DMS153 treated with DMSO at 0.1 percent for 48 hours (cell line): ENCODE data around the gene NAT16.
"Not testable (repeated sequence)": the region's sequence is repeated elsewhere in the genome, so short reads cannot be mapped to it uniquely, and the experiment has no call there.

ENCODE experiments used
- DNase-seq: peaks from one replicate; lab custom pipeline; 2025; ENCODE audit not compliant: unreplicated experiment; lab: John Stamatoyannopoulos, UW

NAT16 gene

GRCh38 chr7:101180130-101180755 is at the start of gene NAT16:
Gene NAT16 (minus strand): TSS chr7:101180293. CDS start chr7:101174807, 5,486 bp downstream.
- DNase-seq = no peak

DNA sequence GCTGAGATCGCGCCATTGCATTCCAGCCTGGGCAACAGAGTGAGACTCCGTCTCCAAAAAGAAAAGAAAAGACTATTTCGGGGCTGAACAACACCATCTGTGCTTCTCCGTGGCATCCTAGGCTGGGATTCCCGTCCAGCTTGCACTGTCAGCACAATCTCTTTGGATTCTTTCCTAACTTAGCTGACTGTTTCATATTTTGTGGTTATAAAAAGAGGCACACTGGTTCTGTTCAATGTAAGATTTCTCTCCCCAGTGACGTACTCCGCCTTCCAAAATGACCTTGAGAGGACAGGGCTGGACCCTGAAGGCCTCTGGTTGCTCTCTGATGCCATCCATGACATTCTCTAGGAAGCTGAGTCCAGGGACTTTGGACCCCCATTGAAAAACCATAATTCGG is 46.6 kb upstream of the NAT16 start:
- DNase-seq = no peak

GRCh38 chr7:101225650-101226049 is 45.6 kb upstream of the NAT16 start:
- no peak for DNase-seq

DNA sequence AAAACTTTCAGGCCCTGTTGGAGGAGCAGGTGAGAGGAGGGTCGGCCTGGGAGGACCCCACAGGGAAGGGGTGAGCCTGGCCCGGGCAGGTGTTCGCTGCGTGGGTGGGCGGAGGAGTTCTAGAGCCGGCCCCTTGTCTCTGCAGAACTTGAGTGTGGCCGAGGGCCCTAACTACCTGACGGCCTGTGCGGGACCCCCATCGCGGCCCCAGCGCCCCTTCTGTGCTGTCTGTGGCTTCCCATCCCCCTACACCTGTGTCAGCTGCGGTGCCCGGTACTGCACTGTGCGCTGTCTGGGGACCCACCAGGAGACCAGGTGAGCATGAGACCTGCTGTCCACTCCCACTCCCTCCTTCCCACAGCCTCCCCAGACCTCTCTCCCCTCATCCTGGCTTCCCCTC is 43.4 kb upstream of the NAT16 start:
- DNase-seq = no peak

DNA sequence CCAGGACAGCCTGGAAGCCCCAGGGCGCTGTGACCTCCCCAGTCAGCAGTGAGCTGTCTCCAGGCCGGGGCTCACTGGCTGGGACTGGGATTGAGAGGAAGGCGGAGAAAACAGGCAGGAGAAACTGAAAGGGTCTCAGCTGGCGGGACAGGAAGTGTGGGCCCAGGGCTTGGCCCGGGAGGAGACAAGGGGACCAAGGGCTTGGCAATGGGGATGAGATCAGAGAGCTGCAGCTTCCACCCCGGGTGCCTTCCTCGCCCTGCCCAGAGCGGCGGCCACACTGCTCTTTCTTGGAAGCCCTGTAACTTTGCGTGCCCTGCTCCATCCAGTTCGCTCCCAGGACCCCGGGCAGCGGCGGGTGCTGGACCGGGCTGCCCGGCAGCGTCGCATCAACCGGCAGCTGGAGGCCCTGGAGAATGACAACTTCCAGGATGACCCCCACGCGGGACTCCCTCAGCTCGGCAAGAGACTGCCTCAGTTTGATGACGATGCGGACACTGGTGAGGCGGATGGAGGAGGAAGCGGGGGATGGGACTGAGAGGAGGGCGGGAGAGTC is 42.3 kb upstream of the NAT16 start:
- no peak for DNase-seq

GRCh38 chr7:101220295-101220694 is 40.2 kb upstream of the NAT16 start:
- DNase-seq = no peak

DNA sequence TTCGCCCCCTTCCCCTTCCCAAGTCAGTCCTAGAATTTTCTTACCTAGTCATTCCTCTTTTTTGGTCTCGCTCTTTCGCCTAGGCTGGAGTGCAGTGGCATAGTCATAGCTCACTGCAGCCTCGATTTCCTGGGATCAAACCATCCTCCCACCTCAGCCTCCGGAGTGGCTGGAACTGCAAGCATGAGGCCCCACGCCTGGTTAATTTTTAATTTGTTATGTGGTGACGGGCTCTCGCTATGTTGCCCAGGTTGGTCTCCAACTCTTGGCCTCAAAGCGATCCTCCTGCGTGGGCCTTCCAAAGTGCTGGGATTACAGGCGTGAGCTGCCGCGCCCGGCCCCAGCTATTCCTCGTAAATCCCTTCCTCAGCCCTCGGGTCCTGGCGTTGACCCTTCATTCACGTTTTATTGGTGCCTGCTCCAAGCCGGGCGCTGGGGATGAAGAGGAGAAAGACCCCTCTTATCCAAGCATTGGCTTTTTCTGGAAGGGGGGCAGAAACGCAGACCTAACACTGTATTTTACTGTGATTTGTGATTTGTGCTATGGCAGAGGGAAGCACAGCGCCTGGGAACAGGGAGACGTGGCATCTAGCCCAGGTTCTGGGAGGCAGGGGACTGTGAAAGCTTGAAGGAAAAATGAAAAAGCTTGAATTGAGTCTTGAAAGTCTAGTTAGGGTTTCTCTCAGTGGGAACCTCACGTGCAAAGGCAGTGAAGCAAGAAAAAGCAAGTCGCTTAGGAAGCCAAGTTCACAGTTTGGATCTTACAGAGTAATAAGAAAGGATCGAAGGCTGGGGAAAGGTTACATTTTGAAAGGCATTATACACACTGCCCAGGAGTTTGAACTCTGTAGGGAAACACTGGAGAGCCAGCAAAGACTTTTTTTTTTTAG is 38.4 kb upstream of the NAT16 start:
- no peak for DNase-seq

GRCh38 chr7:101217388-101218235 is 37.5 kb upstream of the NAT16 start, which contains the start of the genes PLOD3 and ZNHIT1:
Gene PLOD3 (minus strand): TSS chr7:101217581. CDS start chr7:101217274, 307 bp downstream.
Gene ZNHIT1 (plus strand): TSS chr7:101218165. CDS start chr7:101218196, 31 bp downstream.
- peak; percentile 95 for DNase-seq

- DNase-seq = no peak
These were observed 36.8 kb upstream of the NAT16 start for GRCh38 chr7:101216860-101217387.

GRCh38 chr7:101216001-101216859 is 36.1 kb upstream of the NAT16 start:
- no peak for DNase-seq

- DNase-seq = no peak
These were observed 31.9 kb upstream of the NAT16 start for GRCh38 chr7:101212014-101212413.

DNA sequence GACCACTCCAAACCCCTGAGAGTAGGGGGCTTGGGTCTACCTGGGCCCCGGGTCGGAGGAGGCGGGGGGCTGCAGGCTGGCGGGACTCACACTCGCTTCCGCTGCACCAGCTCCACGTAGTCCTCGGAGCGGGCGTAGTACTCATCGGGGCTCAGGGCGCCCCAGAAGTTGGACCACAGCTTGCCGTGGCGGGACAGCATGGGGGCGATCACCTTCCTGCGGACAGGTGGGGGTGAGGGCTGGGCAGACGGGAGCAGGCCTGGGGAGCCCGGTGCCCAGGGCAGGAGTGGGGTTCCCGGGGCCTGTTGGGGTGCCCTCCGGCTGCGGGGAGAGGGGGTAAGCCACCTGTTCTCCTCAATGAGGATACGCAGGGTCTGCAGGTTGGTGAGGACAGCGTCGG is 31.4 kb upstream of the NAT16 start:
- DNase-seq = no peak

GRCh38 chr7:101210143-101210542 is 30.1 kb upstream of the NAT16 start:
- DNase-seq = no peak

DNA sequence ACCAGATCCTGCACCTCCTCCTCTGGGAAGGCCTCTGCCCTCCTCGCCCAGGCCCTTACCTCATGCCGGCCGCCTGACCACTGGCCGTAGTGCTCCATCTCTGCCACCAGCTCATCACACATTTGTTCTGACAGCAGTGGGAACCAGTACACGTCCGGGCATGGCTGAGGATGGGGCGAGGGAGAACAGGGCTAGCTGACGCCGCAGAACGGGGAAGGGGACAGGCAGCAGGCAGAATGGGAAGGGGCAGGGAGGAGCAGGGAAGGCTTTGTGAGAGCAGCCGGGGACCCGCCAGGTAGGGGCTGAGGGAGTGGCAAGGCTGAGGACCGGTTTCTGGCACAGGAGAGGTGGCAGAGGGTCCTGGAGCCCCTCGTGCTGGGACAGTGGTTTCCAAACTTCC is 28.7 kb upstream of the NAT16 start:
- DNase-seq = no peak

DNA sequence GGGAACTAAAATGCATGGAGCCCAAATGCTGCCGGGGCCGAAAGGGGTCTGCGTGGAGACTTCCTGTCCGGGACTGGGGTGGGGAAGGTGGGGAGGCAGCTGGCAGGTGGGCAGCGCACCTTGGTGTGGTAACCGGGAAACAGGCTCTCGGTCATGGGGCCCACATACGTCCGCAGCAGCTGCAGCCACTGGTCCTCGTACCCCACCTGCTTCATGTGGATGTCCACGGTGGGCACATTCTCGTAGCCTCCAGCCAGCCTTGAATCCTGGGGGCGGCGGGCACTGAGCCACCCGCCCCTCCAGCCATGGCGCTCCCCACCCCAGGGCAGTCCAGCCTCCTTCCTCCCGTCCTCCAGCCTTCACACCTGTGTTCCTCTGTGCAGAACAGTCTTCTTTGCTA is 27.4 kb upstream of the NAT16 start:
- no peak for DNase-seq

DNA sequence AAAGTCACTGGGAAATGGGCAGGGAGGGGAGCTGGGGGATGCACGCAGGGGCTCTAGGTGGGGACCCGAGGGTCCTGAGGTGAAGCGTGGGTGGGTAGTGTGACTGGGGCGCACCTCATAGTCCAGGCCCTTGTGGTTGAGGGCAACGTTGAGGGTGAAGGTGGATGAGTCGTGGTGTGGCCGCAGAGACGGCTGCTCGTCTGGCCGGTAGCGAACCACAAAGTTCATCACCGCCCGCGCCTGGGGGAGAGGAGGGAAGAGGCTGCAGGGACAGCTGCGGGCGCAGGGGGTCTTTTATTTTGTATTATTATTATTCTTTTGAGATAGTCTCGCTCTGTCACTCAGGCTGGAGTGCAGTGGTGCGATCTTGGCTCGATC is 26.6 kb upstream of the NAT16 start:
- DNase-seq = no peak

GRCh38 chr7:101205901-101206664 is 26.0 kb upstream of the NAT16 start:
- DNase-seq = no peak

DNA sequence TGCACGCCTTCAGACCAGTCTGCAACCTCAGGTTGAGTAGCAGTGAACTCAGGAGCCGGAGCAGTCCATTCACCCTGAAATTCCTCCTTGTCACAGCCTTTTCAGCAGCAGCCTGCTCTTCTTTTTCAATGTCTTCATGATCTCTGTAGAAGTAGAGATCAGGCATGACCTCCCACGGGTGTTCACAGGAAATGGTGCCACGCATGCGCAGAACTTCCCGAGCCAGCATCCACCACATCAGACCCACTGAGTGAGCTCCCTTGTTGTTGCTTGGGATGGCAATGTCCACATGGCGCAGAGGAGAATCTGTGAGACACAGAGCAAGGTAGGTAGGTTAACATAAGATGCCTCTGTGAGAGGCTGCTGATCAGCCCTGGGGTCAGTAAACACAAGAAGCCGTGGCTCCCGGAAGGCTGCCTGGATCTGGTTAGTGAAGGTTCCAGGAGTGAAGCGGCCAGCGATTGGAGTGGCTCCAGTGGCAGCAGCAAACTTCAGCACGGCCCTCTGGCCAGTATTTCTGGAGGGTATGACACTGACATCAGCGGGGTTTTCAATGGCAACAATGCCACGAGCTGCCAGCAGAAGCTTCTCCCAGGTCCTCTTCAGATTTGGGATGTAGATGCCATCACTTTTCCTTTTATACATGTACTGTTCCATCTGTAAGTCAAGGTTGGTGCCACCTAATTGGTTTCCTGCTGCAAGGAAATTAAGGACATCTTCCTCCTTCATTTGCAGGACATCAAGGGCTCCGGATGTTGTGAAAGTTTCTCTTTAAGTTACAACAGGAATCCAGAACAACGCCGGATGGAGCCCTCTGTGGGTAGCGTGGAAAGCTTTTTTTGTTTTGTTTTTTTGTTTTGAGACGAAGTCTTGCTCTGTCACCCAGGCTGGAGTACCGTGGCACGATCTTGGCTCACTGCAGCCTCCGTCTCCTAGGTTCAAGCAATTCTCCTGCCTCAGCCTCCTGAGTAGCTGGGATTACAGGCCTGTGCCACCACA is 23.9 kb upstream of the NAT16 start:
- DNase-seq = not testable (repeated sequence)
